ENCODE data around the gene ARHGAP28. TPM values are rescaled to one million over a fixed set of nuclear protein-coding genes. Genes with fewer than 3 reads are reported as not detected.

The ARHGAP28 gene
- total RNA-seq, 1 donor from 2014 or later, result 161 TPM

DNA sequence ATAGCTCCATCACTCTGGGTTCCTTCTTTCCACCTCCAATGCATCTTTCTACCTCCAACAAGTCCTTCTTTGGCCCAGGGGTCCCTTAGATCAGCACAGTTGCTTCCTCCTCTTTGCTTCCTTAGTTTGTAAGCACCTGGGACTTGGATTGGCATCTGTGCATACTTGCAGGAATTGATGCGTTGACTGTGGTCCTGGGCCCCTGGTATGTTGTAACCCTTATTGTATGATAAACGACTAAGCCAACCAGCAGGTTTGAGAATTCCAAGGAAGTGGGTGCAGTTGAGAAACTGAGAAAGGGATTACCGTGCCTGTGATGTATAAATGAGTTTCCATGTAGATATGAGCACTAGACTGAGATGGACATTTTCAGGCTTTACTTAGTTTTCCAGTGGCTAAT is 55.9 kb downstream of the ARHGAP28 start:
- H3K27me3 Mint-ChIP-seq (ENCODE audit: low read depth), result no peaks in the 10 kb centered on the region
- DNase-seq (ENCODE audit: low spot score in 2 of 2, unreplicated experiment in 2 of 2), result no peak
- H3K9me3 Mint-ChIP-seq, result peaks cover 8% of the 10 kb centered on the region
- peaks cover 11% of the 10 kb centered on the region for H3K36me3 Mint-ChIP-seq
- peak overlapping the region; percentile 96 for H3K27ac Mint-ChIP-seq
- H3K4me3 Mint-ChIP-seq, result no peak overlapping the region
- TF ChIP-seq, protein P1, sequence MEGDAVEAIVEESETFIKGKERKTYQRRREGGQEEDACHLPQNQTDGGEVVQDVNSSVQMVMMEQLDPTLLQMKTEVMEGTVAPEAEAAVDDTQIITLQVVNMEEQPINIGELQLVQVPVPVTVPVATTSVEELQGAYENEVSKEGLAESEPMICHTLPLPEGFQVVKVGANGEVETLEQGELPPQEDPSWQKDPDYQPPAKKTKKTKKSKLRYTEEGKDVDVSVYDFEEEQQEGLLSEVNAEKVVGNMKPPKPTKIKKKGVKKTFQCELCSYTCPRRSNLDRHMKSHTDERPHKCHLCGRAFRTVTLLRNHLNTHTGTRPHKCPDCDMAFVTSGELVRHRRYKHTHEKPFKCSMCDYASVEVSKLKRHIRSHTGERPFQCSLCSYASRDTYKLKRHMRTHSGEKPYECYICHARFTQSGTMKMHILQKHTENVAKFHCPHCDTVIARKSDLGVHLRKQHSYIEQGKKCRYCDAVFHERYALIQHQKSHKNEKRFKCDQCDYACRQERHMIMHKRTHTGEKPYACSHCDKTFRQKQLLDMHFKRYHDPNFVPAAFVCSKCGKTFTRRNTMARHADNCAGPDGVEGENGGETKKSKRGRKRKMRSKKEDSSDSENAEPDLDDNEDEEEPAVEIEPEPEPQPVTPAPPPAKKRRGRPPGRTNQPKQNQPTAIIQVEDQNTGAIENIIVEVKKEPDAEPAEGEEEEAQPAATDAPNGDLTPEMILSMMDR (IDR thresholded peaks at IDR 0.05; ENCODE audit: unreplicated experiment), result no peak
- H3K4me1 Mint-ChIP-seq, result peaks cover 54% of the 10 kb centered on the region

DNA sequence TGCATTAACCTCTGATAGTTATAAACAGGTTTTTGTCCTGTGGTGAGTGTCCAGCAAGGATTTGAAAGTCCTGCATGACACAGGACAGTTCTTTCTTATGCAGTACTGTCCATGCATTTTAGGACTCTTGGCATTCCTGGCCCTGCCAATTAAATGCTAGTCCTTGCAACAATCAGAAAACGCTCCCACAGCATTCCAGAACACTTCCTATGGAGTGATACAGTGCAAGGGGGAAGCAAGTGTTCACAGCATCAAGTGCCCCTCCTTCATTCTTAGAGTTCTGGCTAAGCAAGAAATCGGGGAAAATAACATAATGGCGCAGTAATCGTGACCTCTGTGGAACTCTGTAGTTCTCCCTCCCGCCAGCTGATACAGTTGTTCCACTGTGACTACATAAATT is 62.9 kb downstream of the ARHGAP28 start:
- Mint-ChIP-seq H3K9me3 (peaks cover 8% of the 10 kb centered on the region), H3K4me1 (peaks cover 55% of the 10 kb centered on the region), H3K27ac (peak overlapping the region; percentile 86), H3K36me3 (peaks cover 12% of the 10 kb centered on the region), H3K27me3 (ENCODE audit: low read depth) (no peaks in the 10 kb centered on the region), H3K4me3 (no peak overlapping the region)
- DNase-seq (ENCODE audit: low spot score in 2 of 2, unreplicated experiment in 2 of 2), result no peak
- TF ChIP-seq, protein P1 (IDR thresholded peaks at IDR 0.05; ENCODE audit: unreplicated experiment), result no peak

DNA sequence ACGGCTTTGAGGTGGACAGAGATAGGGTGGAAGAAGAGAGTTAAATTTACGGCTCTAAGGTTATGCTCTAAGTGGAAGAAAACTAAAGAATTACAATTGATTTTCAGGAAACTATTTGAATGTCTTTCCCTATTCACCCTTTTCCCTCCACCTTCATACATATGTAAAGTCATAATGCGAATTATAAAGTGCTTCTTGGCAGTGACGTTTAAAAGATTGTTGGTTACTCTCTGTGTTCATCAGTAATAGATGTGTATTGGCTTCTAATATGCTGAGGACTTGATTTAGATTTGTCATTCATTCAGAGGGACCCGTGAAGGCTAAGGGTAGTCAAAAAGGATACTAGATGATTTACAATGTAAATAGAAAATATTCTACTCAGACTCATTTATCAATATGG is 63.9 kb downstream of the ARHGAP28 start:
- H3K27ac Mint-ChIP-seq, result peak overlapping the region; percentile 86
- peaks cover 52% of the 10 kb centered on the region for H3K4me1 Mint-ChIP-seq
- DNase-seq (ENCODE audit: low spot score in 2 of 2, unreplicated experiment in 2 of 2), result no peak
- H3K4me3 Mint-ChIP-seq, result no peak overlapping the region
- no peaks in the 10 kb centered on the region for H3K27me3 Mint-ChIP-seq (ENCODE audit: low read depth)
- peaks cover 5% of the 10 kb centered on the region for H3K9me3 Mint-ChIP-seq
- H3K36me3 Mint-ChIP-seq, result peaks cover 9% of the 10 kb centered on the region
- TF ChIP-seq, protein P1 (IDR thresholded peaks at IDR 0.05; ENCODE audit: unreplicated experiment), result no peak

DNA sequence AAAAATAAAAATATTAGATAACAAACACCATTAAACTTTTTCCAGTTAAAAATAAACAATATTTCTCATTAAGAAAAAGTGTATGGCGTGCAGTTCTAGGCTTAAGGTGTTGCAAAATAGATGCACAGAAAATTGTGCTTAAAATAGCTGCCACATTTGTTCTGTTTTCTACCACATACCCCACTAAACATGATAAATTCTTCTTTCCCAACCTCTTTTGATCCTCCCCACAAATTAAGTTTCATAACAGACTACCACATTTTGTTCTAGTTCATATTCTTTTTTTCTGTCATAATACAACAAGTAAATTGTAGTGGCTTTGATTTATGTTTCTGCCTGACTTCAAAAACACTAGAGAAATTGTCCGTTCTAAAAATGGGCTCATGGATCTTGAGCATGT is 64.5 kb downstream of the ARHGAP28 start:
- Mint-ChIP-seq H3K4me3 (no peak overlapping the region), H3K27me3 (ENCODE audit: low read depth) (no peaks in the 10 kb centered on the region), H3K4me1 (peaks cover 52% of the 10 kb centered on the region), H3K36me3 (peaks cover 11% of the 10 kb centered on the region), H3K27ac (peak overlapping the region; percentile 23), H3K9me3 (peaks cover 8% of the 10 kb centered on the region)
- TF ChIP-seq, protein P1 (IDR thresholded peaks at IDR 0.05; ENCODE audit: unreplicated experiment), result no peak
- no peak for DNase-seq (ENCODE audit: low spot score in 2 of 2, unreplicated experiment in 2 of 2)

DNA sequence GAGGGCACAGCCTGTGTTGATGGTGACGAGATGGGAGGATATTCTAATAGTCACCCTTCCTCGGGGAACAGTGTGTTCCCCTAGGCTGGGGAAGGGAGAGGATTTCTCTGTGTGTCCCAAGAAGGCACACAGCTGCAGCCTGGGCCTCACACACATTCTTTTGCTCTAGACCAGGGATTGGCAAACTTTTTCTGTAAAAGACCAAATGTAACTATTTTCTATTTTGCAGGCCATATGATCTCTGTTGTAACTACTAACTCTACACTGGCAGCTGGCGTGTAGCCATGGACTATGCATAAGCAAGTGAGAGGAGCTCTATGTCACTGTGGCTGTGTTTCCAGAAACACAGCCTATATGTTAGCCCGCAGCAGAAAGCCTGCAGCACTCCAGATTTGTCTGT is 65.8 kb downstream of the ARHGAP28 start:
- no peaks in the 10 kb centered on the region for H3K27me3 Mint-ChIP-seq (ENCODE audit: low read depth)
- peak overlapping the region; percentile 93 for H3K27ac Mint-ChIP-seq
- peaks cover 24% of the 10 kb centered on the region for H3K36me3 Mint-ChIP-seq
- H3K4me3 Mint-ChIP-seq, result no peak overlapping the region
- H3K4me1 Mint-ChIP-seq, result peaks cover 51% of the 10 kb centered on the region
- H3K9me3 Mint-ChIP-seq, result peaks cover 17% of the 10 kb centered on the region
- DNase-seq (ENCODE audit: low spot score in 2 of 2, unreplicated experiment in 2 of 2), result no peak
- TF ChIP-seq, protein P1 (IDR thresholded peaks at IDR 0.05; ENCODE audit: unreplicated experiment), result no peak

DNA sequence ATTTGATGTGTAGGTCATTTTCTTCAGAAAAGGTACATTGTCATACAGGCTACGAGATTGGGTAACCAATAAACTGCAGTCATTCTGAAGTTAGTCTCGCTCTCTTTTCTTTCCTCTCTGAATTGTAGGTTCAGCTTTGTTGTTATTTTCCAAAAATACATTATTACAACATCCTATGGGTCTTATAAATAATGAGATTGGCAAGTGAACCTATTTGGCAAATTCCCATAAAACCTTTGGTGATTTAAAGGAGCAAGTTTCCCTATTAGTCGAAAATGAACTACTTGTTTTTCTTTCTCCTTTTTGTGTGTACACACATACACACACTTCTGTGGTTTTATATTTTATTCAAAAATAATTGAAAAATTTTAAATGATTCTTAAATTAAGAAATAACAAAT is 67.0 kb downstream of the ARHGAP28 start:
- H3K27ac Mint-ChIP-seq, result peak overlapping the region; percentile 87

More for the DNA sequence above, 67.0 kb downstream of the ARHGAP28 start:
- H3K4me1 Mint-ChIP-seq, result peaks cover 41% of the 10 kb centered on the region
- DNase-seq (ENCODE audit: low spot score in 2 of 2, unreplicated experiment in 2 of 2), result no peak
- TF ChIP-seq, protein P1 (IDR thresholded peaks at IDR 0.05; ENCODE audit: unreplicated experiment), result no peak
- no peaks in the 10 kb centered on the region for H3K27me3 Mint-ChIP-seq (ENCODE audit: low read depth)
- H3K4me3 Mint-ChIP-seq, result no peak overlapping the region
- H3K9me3 Mint-ChIP-seq, result peaks cover 30% of the 10 kb centered on the region
- peaks cover 35% of the 10 kb centered on the region for H3K36me3 Mint-ChIP-seq

Data from mesothelial cell of epicardium (in vitro differentiated cells).